Mesenchymal stem cell (in vitro differentiated cells and primary cell): ENCODE results near the gene BICC1.

Experiments used
- DNase-seq: peaks from one replicate; pipeline ENCODE4 v3.0.0-alpha.2; 2013
- H2AFZ ChIP-seq: one replicate; pipeline ENCODE4 v1.6.1; 2013; ENCODE audit warnings: low read depth, mild to moderate bottlenecking, control low read depth, inconsistent platforms, low read length, moderate library complexity
- H2AK5ac ChIP-seq: 2 replicates; pipeline ENCODE4 v1.6.1; 2013; ENCODE audit warnings: low read length, moderate library complexity, mild to moderate bottlenecking, inconsistent platforms; ENCODE audit not compliant: severe bottlenecking
- H2BK120ac ChIP-seq: one replicate; pipeline ENCODE4 v1.6.1; 2013; ENCODE audit warnings: low read depth, mild to moderate bottlenecking, inconsistent platforms, low read length, moderate library complexity
- H2BK12ac ChIP-seq, 2 experiments: one replicate each; pipeline ENCODE4 v1.6.1; 2013; ENCODE audit warnings: inconsistent platforms in 2 of 2, low read length in 2 of 2, mild to moderate bottlenecking in 2 of 2, moderate library complexity in 2 of 2, control low read depth in 1 of 2
- H2BK15ac ChIP-seq: one replicate; pipeline ENCODE4 v1.6.1; 2013; ENCODE audit warnings: mild to moderate bottlenecking, low read depth, inconsistent platforms; ENCODE audit not compliant: poor library complexity, severe bottlenecking
- H2BK5ac ChIP-seq: 2 replicates; pipeline ENCODE4 v1.6.1; 2013; ENCODE audit warnings: low read depth, mild to moderate bottlenecking, low read length, control low read depth, inconsistent platforms; ENCODE audit not compliant: poor library complexity, severe bottlenecking
- H3K14ac ChIP-seq, 2 experiments: one replicate each; pipeline ENCODE4 v1.6.1; 2013; ENCODE audit warnings: inconsistent platforms in 2 of 2, low read length in 2 of 2, control low read depth in 1 of 2, mild to moderate bottlenecking in 1 of 2, moderate library complexity in 1 of 2
- H3K18ac ChIP-seq, 2 experiments: one replicate each; pipeline ENCODE4 v1.6.1; 2013; ENCODE audit warnings: inconsistent platforms in 2 of 2, low read length in 2 of 2, control low read depth in 1 of 2, low read depth in 1 of 2, mild to moderate bottlenecking in 1 of 2
- H3K23ac ChIP-seq, 2 experiments: one replicate each; pipeline ENCODE4 v1.6.1; 2013; ENCODE audit warnings: inconsistent platforms in 2 of 2, low read length in 2 of 2, mild to moderate bottlenecking in 2 of 2, moderate library complexity in 2 of 2, control low read depth in 1 of 2
- H3K27ac ChIP-seq: 2 replicates; pipeline ENCODE4 v1.5.1; 2013; ENCODE audit warnings: mild to moderate bottlenecking, moderate library complexity, low read length, control low read depth, inconsistent platforms; ENCODE audit not compliant: poor library complexity, severe bottlenecking
- H3K27me3 ChIP-seq, 2 experiments: 2 replicates each; pipeline versions ENCODE4 v1.6.1 to v1.7.0; 2013; ENCODE audit warnings: low read length in 2 of 2, mild to moderate bottlenecking in 2 of 2, moderate library complexity in 2 of 2, control low read depth in 1 of 2, inconsistent platforms in 1 of 2; ENCODE audit not compliant: control insufficient read depth in 1 of 2, insufficient read depth in 1 of 2
- H3K36me3 ChIP-seq, 2 experiments: 2 replicates each; pipeline versions ENCODE4 v1.6.1 to v1.7.0; 2013; ENCODE audit warnings: low read length in 2 of 2, control low read depth in 1 of 2, inconsistent platforms in 1 of 2, low read depth in 1 of 2, mild to moderate bottlenecking in 1 of 2; ENCODE audit not compliant: insufficient read depth in 2 of 2, control insufficient read depth in 1 of 2
- H3K4ac ChIP-seq, 2 experiments: one replicate each; pipeline ENCODE4 v1.6.1; 2013; ENCODE audit warnings: inconsistent platforms in 2 of 2, low read length in 2 of 2, mild to moderate bottlenecking in 2 of 2, moderate library complexity in 2 of 2, control low read depth in 1 of 2, low read depth in 1 of 2
- H3K4me1 ChIP-seq: 2 replicates; pipeline ENCODE4 v1.6.1; 2013; ENCODE audit warnings: low read depth, low read length, control low read depth; ENCODE audit not compliant: control insufficient read depth, insufficient read depth
- H3K4me2 ChIP-seq: 2 replicates; pipeline ENCODE4 v1.6.1; 2013; ENCODE audit warnings: low read length, mild to moderate bottlenecking, inconsistent platforms; ENCODE audit not compliant: poor library complexity, severe bottlenecking
- H3K4me3 ChIP-seq, 2 experiments: 2 replicates each; pipeline versions ENCODE4 v1.5.1 to v1.7.0; 2013; ENCODE audit warnings: low read length in 2 of 2, mild to moderate bottlenecking in 2 of 2, control low read depth in 1 of 2, low read depth in 1 of 2; ENCODE audit not compliant: insufficient read depth in 1 of 2
- H3K79me1 ChIP-seq: replicated peaks from 2 replicates; pipeline ENCODE4 v1.6.1; 2013; ENCODE audit warnings: mild to moderate bottlenecking, control low read depth, low read length, inconsistent platforms; ENCODE audit not compliant: poor library complexity, severe bottlenecking
- H3K9ac ChIP-seq: 2 replicates; pipeline ENCODE4 v1.7.0; 2013; ENCODE audit warnings: mild to moderate bottlenecking, low read length, moderate library complexity
- H3K9me3 ChIP-seq: 2 replicates; pipeline ENCODE4 v1.7.0; 2013; ENCODE audit warnings: mild to moderate bottlenecking, low read length; ENCODE audit not compliant: control insufficient read depth
- H4K8ac ChIP-seq: one replicate; pipeline ENCODE4 v1.6.1; 2013; ENCODE audit warnings: inconsistent platforms, mild to moderate bottlenecking, low read length, moderate library complexity
- H4K91ac ChIP-seq: one replicate; pipeline ENCODE4 v1.6.1; 2013; ENCODE audit warnings: mild to moderate bottlenecking, low read length, inconsistent platforms
- WGBS: methylation state at CpG from one replicate; pipeline ENCODE4 v1.1.7; 2013; ENCODE audit warnings: mixed read lengths; 5-methylcytosine and 5-hydroxymethylcytosine counted together

The BICC1 gene

GRCh38 chr10:58796242-58796641 is 283.6 kb downstream of the BICC1 start:
- no peak overlapping the region for H4K8ac ChIP-seq
- H3K9ac ChIP-seq = peak overlapping the region; percentile 3
- no peaks in the 10 kb centered on the region for H3K4me1 ChIP-seq
- no peak overlapping the region for H4K91ac ChIP-seq
- 89% methylated on average over 6 of the region's 7 CpGs for WGBS
- no peak overlapping the region for H2BK5ac ChIP-seq
- H2BK120ac ChIP-seq = no peak overlapping the region
- no peak overlapping the region for H3K4ac ChIP-seq
- no peak overlapping the region for H2BK12ac ChIP-seq
- peaks cover 21% of the 10 kb centered on the region for H3K79me1 ChIP-seq
- peaks cover 18 to 89% of the 10 kb centered on the region in 2 experiments for H3K36me3 ChIP-seq
- H3K23ac ChIP-seq = no peak overlapping the region
- H3K27ac ChIP-seq = no peak overlapping the region
- DNase-seq = no peak
- no peaks in the 10 kb centered on the region for H3K27me3 ChIP-seq
- no peak overlapping the region for H3K4me3 ChIP-seq
- H2BK15ac ChIP-seq = no peak overlapping the region
- no peak overlapping the region for H3K4me2 ChIP-seq
- H2AK5ac ChIP-seq = no peak overlapping the region
- H3K14ac ChIP-seq = no peak overlapping the region
- no peaks in the 10 kb centered on the region for H3K9me3 ChIP-seq
- no peak overlapping the region for H2AFZ ChIP-seq
- H3K18ac ChIP-seq = no peak overlapping the region

DNA sequence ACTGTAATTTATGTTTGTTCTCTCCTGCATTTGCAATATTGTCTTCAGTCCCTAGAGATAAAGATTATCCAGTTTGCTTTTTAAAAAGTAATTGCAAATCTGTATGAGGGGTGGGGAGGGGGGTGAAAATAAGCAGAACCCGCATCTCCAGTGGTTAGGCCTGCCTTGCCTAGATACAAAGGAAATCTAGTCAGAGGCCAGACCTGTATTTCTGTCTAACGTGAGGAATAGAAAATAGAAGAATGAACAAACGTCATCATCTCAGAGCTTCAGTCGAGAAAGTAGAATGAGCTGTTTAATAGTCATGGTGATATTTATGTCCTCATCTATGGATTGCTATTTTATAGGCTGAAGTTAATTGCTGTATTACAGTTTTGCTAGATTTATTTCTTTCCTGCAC is 284.2 kb downstream of the BICC1 start:
- Histone ChIP-seq H4K8ac (no peak overlapping the region), H3K36me3 (peaks cover 12 to 89% of the 10 kb centered on the region in 2 experiments), H2BK15ac (no peak overlapping the region), H3K14ac (no peak overlapping the region), H2BK5ac (no peak overlapping the region), H3K4me1 (no peaks in the 10 kb centered on the region), H2BK120ac (no peak overlapping the region), H3K9ac (peak overlapping the region; percentile 3), H3K23ac (no peak overlapping the region), H2AK5ac (no peak overlapping the region), H3K4ac (no peak overlapping the region), H2AFZ (no peak overlapping the region), H4K91ac (no peak overlapping the region), H3K27me3 (no peaks in the 10 kb centered on the region), H3K27ac (no peak overlapping the region), H3K4me2 (no peak overlapping the region), H3K18ac (no peak overlapping the region), H2BK12ac (no peak overlapping the region), H3K79me1 (peaks cover 20% of the 10 kb centered on the region), H3K9me3 (no peaks in the 10 kb centered on the region), H3K4me3 (no peak overlapping the region)
- DNase-seq = no peak
- WGBS = 64% methylated on average over 4 of the region's 4 CpGs

GRCh38 chr10:58797356-58797755 is 284.7 kb downstream of the BICC1 start:
- Histone ChIP-seq H4K91ac (no peak overlapping the region), H2BK5ac (no peak overlapping the region), H2BK12ac (no peak overlapping the region), H3K18ac (no peak overlapping the region), H3K4me1 (no peaks in the 10 kb centered on the region), H3K23ac (no peak overlapping the region), H3K9ac (peak overlapping the region; percentile 3), H2AK5ac (no peak overlapping the region), H3K4me3 (no peak overlapping the region), H3K27ac (no peak overlapping the region), H3K79me1 (peaks cover 21% of the 10 kb centered on the region), H2AFZ (no peak overlapping the region), H3K27me3 (no peaks in the 10 kb centered on the region), H4K8ac (no peak overlapping the region), H3K9me3 (no peaks in the 10 kb centered on the region), H2BK15ac (no peak overlapping the region), H3K14ac (no peak overlapping the region), H3K4me2 (no peak overlapping the region), H2BK120ac (no peak overlapping the region), H3K36me3 (peaks cover 10 to 89% of the 10 kb centered on the region in 2 experiments), H3K4ac (no peak overlapping the region)
- peak; percentile 12 for DNase-seq

DNA sequence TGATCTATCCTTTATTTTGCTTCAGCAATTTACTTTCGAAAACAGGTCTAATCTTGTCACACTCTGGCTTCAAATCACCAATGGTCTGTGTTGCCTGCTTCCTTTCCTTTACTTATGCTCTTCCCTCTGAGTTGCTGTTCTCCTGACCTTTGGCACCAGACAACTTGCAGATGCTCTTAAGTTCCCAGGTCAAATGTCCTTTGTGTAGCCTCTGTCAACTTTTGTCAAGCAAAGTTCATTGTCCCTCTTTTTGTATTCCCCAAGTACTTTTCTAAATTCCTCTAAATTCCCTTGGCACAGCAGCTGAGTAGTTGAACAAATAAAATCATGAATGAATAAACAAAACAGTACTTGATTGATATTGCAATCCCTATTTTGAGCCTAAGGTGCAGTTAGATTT is 289.4 kb downstream of the BICC1 start:
- no peak overlapping the region for H2BK120ac ChIP-seq
- H2BK12ac ChIP-seq = no peak overlapping the region
- no peak overlapping the region for H3K18ac ChIP-seq
- no peaks in the 10 kb centered on the region for H3K27me3 ChIP-seq
- no peak overlapping the region for H2BK15ac ChIP-seq
- H3K23ac ChIP-seq = no peak overlapping the region
- H3K14ac ChIP-seq = no peak overlapping the region
- H2BK5ac ChIP-seq = no peak overlapping the region
- H3K4ac ChIP-seq = no peak overlapping the region
- H3K36me3 ChIP-seq = peaks cover 12 to 94% of the 10 kb centered on the region in 2 experiments
- peaks cover 2% of the 10 kb centered on the region for H3K4me1 ChIP-seq
- no peak overlapping the region for H2AK5ac ChIP-seq
- H3K9ac ChIP-seq = no peak overlapping the region
- no peak overlapping the region for H4K91ac ChIP-seq
- no peak overlapping the region for H3K4me3 ChIP-seq
- H3K27ac ChIP-seq = no peak overlapping the region
- no peak for DNase-seq
- peaks cover 14% of the 10 kb centered on the region for H3K79me1 ChIP-seq
- 68% methylated on average over 1 of the region's 1 CpG for WGBS
- H3K9me3 ChIP-seq = no peaks in the 10 kb centered on the region
- H3K4me2 ChIP-seq = no peak overlapping the region
- H2AFZ ChIP-seq = no peak overlapping the region
- H4K8ac ChIP-seq = no peak overlapping the region
